T-helper 22 cell (primary cell): Measurements from ENCODE around the gene IFNA2.
A peak's percentile ranks its signal among the peaks of the same experiment; 100 is the strongest.
"Not testable (repeated sequence)": the region's sequence is repeated elsewhere in the genome, so short reads cannot be mapped to it uniquely, and the experiment has no call there.

Source experiments
- DNase-seq: peaks from one replicate; pipeline ENCODE4 v3.0.0-alpha.2; 2020; ENCODE audit warnings: low read depth

IFNA2 gene

DNA sequence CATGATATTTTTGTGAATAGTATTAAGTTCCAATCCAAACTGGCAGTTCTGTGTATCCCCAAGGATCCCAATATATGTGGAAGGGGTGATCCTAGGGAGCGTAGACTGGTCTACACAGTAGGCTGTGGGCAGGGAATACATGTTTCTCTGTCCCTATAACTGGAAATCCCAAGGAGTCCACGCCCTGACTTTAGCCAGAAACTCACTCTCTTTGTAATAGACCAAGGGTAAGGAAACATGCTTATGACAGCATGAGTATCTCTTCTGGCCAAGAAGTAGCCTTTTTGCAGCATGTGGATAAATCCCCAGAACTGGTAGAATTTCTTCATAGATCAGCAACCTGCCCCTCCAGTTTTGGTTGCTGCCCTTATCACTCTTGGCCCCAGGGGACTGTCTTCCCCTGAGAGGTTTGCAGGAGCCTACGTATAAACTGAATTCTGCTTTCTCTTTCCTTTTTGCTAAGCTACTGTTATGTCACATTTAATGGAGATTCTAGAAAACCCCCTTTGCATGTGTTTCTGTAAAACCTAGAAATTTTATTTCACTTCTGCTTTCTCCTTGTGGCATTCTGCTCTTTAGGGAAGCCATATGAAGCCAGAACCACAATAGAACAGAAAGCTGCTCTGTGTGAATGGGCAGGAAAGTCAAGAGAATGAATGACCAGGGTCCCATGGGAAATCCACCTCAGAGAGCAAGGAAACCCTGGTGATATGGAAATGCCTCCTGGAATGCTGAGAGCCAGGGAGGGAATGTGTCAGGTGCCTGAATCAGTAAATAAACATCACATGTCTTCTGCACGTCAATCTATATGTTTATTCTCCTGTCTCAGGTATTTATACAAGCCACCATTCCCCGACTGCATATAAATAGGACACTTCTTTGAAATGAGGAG is 3.5 kb downstream of the IFNA2 start:
- DNase-seq = no peak

DNA sequence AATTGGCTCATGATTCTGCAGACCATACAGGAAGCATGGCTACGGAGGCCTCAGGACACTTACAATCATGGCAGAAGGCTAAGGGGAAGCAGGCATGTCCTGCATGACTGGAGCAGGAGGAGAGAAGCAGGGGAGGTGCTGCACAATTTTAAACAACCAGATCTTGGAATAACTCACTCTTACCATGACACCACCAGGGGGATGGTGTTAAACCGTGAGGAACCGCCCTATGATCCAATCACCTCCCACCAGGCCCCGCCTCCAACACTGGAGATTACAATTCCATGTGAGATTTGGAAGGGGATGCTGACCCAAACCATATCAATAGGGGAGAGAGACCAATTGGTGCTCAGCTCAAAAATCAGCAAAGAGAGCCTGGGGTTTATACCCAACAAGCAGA is 13.7 kb downstream of the IFNA2 start:
- not testable (repeated sequence) for DNase-seq

DNA sequence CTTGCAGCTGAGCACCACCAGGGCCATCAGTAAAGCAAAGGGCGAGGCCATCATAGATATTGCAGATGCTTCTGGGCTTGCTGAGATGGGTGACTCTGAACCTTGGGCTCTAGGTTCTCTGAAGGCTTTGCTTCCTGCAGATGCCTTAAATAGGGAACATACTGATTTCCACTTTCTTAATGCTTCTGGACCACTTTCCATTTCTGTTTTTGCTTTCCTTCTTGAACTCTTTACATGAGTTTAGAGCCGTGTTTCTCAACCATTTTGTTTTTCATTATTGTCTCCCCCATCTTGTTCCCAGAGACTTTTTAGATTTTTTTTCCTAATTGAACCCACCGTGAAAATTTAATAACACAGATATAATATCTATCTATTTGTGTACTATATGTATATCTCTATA is 17.2 kb downstream of the IFNA2 start, which contains the start of gene IFNA13:
Gene IFNA13, minus strand, starts transcription at position 101 of the 400 bp plus-strand sequence. Its CDS starts 47 bp downstream, at position 54.
- DNase-seq = no peak

- DNase-seq = not testable (repeated sequence)
These were observed 18.0 kb downstream of the IFNA2 start for GRCh38 chr9:21367169-21367568.

- no peak for DNase-seq
These were observed 22.9 kb downstream of the IFNA2 start for GRCh38 chr9:21362287-21362686.

- no peak for DNase-seq
These were observed 27.4 kb downstream of the IFNA2 start for GRCh38 chr9:21357479-21358460.

DNA sequence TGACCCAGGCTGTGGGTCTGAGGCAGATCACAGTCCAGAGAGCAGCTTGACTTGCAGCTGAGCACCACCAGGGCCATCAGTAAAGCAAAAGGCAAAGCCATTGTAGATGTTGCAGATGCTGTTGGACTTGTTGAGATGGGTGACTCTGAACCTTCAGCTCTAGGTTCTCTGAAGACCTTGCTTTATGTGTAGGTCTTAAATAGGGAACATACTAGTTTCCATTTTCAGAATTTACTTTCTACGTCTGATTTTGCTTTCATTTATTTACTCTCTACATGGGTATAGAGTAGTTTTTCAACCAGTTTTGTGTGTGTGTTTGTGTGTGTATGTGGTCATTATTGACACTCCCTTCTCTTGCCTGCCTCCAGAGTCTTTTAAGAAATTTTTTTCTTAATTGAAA is 34.4 kb downstream of the IFNA2 start, which contains the start of gene IFNA6:
Gene IFNA6, minus strand, starts transcription at position 101 of the 400 bp plus-strand sequence. Its CDS starts 0 bp downstream, at position 101.
- DNase-seq = no peak

DNA sequence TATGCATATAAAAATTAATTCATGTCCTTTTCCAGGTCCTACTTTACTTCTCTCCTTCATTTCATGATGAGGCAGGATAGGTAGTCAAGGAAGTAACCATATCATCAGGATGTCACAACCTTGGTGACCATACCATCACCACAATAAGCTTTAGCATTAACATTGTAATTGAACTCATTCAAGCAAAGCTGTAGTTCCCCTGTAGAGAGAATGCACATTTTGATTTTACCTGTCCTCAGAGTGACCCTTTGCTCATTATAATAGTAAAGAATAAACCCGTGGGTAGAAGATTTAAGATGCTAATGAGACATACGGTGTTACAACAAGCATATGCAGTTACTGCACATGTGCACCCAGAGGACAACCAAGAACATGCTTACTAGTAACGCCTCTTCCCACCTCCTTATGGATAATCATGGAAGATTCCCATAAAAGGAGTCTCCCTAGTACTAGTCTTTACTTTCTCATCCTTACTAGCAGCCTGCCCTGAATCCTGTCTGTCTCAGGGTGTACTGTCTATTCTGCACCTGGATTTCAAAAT is 36.7 kb downstream of the IFNA2 start:
- DNase-seq = no peak

GRCh38 chr9:21340735-21341134 is 44.5 kb downstream of the IFNA2 start:
- no peak for DNase-seq

DNA sequence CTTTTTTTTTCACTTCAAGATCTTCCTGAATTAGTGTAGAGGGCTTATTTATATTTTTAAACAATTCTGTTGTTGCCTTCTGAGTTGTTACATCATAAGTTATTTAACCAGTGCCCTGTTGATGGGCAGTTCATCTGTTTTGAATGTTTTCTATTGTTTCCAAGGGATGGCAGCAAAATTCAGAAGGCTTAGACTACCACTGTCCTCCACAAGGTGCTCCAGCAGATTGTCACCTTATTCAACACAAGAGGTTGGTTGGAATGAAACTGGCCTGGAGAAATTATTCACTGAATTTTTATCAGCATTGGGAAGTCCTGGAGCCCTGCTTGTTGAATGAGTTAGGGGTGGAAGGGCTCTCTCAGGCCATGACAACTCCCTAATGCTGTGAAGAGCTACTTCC is 48.7 kb downstream of the IFNA2 start:
- DNase-seq = no peak

DNA sequence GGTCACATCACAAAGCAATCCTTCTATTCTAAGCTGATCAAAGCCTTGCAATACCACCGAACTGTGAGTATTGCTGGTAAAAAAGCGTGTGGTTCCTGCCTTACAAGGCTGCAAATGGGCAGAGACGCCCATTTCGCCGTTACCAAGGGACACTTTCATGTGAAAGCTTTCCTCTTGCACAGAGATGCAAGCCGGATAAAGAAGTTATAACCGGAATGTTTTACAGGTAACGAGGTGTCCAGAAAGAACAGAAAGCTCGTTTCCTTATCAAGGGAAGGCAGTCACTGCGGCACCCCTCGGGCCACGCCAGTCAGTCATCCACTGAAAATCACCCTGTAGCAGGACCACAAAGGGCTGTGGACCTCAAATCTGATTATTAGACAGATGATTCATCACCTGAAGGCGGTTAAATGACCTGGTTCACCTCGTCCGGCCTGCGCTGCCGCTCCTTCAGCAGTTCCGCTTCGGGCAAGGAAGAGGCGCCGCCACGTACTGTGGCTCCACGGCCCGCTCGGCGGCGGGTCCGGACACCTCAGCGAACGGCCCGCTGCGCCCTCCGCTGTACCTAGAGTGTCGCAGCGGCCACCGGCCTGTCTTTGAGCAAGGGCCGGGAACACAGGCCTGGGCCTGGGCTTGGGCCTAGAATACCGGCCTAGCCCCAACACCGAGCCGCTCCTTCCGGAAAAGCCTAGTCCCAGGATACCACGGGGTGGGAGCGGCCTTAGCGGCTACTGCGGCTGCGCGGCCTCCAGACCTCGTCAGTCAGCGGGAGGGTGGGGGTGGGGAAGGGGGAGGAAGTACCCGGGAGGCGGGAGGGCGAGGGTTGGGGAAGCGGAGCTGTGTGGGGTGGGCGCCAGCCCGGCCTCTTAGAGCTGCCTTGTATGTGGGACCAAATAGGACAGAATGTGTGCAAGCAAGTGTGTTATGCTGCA is 50.2 kb downstream of the IFNA2 start, which contains the start of gene KLHL9:
Gene KLHL9, minus strand, starts transcription at position 704 of the 932 bp plus-strand sequence. Its CDS starts 545 bp downstream, at position 159.
- DNase-seq = peak; percentile 77
